Measurements from ENCODE around the gene CACNA1B. TPM values are rescaled to one million over a fixed set of nuclear protein-coding genes. Genes with fewer than 3 reads are reported as not detected.
"Not testable (repeated sequence)": the region's sequence is repeated elsewhere in the genome, so short reads cannot be mapped to it uniquely, and the experiment has no call there.

CACNA1B gene
- total RNA-seq, 1 experiment from 2014 or later, result not detected

DNA sequence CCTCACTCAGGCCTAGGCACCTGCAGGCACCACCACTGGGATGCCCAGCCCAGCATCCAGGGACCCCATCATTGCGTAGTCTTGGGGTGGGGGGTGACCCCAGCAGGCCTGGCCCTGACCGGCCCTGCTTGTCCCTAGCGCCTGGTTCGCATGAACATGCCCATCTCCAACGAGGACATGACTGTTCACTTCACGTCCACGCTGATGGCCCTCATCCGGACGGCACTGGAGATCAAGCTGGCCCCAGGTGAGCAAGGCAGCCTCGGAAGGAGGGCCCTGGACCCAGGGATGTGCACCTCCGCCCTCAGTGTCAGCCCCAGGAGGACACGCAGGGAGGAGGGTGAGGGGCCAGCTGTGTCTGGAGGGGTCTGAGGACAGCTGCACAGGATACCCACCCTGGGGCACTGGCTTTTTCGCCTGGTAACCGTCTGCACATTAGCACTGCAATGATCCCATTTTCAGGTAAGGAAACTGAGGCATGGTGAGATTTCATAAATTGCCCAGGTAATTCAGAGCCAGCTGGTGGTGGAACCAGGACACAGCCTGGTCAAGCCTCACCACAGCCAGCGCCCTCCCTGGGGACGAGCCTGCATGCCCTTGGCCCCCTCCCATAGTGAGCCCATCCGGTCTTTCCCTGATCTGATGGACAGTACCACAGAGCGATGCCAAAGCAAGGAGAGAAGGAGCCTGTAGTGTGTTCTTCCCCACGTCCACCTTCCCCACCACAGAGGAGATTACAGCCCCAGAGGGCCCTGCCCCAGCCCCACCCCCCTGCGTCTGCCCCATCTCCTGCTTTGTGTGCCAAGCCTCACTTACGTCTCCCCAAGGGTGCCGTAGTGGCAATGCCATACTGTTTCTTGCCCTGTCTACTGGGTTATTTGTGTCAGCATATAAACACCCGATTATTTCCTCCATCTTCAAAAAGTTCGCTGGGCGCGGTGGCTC lies 228.3 kb downstream of the CACNA1B start:
- no peak for DNase-seq (ENCODE audit: extremely low read depth, low read depth)

GRCh38 chr9:138107039-138107438 lies 229.5 kb downstream of the CACNA1B start:
- DNase-seq (ENCODE audit: extremely low read depth, low read depth), result not testable (repeated sequence)

- no peak for DNase-seq (ENCODE audit: extremely low read depth, low read depth)
Measured at GRCh38 chr9:138111607-138112006, 234.0 kb downstream of the CACNA1B start.

GRCh38 chr9:138112090-138112748 lies 234.6 kb downstream of the CACNA1B start:
- DNase-seq (ENCODE audit: extremely low read depth, low read depth), result no peak

GRCh38 chr9:138112791-138113600 lies 235.4 kb downstream of the CACNA1B start:
- no peak for DNase-seq (ENCODE audit: extremely low read depth, low read depth)

GRCh38 chr9:138113701-138114325 lies 236.2 kb downstream of the CACNA1B start:
- not testable (repeated sequence) for DNase-seq (ENCODE audit: extremely low read depth, low read depth)

- DNase-seq (ENCODE audit: extremely low read depth, low read depth), result no peak
Measured at GRCh38 chr9:138114501-138115245, 237.1 kb downstream of the CACNA1B start.

- DNase-seq (ENCODE audit: extremely low read depth, low read depth), result no peak
Measured at GRCh38 chr9:138115506-138115905, 237.9 kb downstream of the CACNA1B start.

DNA sequence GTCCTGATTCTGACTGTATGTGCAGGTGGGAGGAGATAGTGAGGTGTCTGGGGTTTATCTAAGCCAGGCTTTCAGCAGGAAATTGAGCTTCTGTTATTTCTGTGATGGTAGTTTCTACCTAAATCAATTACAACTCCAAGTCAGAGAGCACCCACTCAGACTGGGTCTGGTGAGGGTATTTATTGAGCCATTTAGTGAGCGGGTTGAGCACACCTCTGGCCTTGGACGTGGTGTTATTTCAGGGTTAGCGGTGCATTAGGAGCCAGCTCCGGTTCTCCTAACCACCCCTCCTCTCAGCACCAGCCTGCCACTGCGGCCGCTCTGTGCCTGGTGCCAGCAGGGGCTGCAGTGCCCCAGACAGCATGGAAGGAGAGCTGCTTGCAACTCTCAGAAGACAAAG lies 238.9 kb downstream of the CACNA1B start:
- no peak for DNase-seq (ENCODE audit: extremely low read depth, low read depth)

DNA sequence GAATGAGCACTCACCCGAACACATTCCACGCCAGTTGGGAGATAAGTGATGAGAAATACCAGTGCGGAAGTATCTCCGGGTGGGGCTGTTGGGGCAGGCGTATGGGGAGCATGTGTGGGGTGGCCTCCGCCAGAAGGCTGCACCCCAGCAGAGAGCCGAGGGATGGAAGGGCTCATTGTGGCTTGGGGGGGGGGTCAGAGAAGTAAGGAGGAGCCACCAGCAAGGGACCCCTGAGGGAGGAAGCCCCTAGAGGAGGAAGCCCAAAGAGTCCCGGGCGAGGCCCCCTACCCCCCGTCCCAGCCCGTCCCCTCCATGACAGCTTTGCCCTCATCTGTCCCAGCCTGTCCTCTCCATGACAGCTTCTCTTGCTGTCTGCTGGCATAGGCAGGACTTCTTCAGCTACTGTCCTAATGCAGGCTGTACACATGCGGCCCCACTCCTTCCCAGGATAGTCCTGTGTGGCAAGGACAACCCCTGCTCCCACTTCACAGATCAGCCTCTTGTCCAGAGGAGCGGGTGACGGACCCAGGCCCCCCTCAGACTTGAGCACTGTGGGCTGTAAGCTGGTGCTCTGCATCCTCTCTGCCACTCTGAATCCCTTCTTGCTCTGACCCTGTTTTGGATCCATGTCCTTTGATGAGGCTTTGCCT lies 239.6 kb downstream of the CACNA1B start:
- no peak for DNase-seq (ENCODE audit: extremely low read depth, low read depth)

GRCh38 chr9:138117836-138118235 lies 240.3 kb downstream of the CACNA1B start:
- DNase-seq (ENCODE audit: extremely low read depth, low read depth), result no peak

DNA sequence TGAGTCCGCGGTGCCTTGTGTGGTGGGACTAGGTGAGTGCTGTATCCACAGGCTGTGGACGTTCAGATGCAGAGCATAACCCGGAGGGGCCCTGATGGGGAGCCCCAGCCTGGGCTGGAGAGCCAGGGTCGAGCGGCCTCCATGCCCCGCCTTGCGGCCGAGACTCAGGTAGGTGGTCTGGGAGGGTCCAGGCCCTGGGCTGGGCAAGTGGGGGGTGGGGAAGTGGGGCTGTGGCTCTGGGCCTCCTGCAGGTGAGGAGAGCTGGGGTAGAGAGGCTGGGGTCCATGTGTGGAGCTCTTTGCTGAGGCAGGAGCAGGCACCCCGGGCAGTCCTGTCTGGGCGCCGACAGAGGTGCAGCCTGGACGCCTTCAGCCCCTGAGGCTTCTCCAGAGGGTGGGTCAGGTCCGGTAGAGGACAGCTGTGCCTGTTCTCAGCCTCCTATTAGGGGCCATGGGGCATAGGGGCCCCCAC lies 241.1 kb downstream of the CACNA1B start:
- DNase-seq (ENCODE audit: extremely low read depth, low read depth), result no peak

DNA sequence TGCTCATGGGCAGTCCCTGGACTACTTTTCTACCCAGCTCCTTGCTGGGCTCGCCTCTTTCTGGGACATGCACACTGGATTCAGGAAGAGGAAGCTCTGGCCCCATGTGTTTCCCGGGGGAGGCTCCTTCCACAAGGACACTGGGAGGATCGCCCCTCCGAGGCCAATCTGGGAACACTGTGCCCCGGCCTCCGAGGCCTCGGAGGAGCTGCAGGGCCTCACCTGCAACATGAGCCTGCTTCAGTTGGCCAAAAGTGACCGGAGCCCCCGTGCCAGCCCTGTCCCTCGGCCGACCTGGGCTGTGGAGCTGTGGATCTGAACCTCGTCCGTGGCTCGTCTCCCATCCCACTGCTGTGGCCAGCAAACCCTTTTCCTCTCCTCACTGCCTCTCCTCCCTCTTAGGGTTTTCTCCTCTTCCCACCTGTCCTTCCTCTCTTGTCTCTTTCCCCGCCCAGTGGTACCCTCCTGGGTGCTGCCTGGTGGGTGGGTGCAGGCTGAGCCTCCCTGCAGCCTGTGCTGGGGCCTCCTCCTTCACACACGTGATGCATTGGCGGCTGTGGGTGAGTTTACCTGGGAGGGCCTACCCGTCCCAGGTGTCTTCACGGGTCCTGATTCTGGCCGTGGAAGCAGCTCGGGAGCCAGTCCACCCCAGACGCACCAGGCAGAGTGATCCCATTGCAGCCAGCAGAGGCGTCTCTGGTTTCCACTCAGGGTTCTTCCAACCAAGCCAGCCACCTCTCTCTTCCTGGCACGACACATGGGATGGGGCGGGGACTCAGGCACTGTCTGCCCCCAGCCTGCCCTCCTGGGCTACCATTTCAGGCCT lies 241.8 kb downstream of the CACNA1B start:
- no peak for DNase-seq (ENCODE audit: extremely low read depth, low read depth)

DNA sequence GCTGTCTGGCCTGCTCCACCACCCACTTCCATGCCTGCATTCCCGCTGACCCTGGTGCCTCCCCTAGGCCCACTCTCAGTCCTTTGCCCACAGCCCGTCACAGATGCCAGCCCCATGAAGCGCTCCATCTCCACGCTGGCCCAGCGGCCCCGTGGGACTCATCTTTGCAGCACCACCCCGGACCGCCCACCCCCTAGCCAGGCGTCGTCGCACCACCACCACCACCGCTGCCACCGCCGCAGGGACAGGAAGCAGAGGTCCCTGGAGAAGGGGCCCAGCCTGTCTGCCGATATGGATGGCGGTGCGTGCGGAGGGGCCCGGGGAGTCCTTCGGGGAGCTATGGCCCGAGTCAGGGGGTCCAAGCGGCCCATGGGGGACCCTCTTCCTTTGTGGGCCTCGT lies 242.5 kb downstream of the CACNA1B start:
- no peak for DNase-seq (ENCODE audit: extremely low read depth, low read depth)

DNA sequence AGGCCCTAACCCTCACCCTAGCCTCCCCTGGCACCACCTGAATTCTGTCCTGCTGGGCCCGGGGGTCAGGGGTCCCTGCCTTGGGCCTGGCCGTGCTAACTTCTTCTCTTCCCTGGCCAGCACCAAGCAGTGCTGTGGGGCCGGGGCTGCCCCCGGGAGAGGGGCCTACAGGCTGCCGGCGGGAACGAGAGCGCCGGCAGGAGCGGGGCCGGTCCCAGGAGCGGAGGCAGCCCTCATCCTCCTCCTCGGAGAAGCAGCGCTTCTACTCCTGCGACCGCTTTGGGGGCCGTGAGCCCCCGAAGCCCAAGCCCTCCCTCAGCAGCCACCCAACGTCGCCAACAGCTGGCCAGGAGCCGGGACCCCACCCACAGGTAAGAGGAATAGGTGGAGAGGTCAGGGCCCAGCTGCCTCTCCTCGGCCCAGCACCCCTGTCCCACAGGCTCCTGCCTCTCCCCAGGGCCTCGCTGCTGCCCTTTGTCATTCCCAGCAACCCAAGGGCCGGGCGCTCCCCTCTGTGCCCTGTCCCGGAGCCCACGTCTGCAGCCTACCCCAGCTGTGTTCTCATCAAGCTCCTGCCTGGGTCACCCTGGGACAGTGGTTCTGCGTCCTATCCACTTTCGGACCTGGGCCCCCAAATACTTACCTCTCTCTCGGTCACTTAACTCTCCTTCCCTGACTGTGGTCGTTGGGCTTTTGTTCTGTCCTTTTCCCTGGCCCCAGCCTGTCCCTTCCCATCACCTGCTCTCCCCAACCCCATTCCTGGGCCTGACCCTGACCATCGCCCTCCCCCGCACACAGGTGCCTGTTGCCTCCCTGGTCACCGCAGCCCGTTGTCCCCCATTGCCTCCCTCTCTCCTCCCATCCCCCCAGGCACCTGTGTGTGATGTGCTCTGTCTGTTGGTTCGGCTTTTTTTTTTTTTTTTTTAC lies 243.2 kb downstream of the CACNA1B start:
- DNase-seq (ENCODE audit: extremely low read depth, low read depth), result no peak

DNA sequence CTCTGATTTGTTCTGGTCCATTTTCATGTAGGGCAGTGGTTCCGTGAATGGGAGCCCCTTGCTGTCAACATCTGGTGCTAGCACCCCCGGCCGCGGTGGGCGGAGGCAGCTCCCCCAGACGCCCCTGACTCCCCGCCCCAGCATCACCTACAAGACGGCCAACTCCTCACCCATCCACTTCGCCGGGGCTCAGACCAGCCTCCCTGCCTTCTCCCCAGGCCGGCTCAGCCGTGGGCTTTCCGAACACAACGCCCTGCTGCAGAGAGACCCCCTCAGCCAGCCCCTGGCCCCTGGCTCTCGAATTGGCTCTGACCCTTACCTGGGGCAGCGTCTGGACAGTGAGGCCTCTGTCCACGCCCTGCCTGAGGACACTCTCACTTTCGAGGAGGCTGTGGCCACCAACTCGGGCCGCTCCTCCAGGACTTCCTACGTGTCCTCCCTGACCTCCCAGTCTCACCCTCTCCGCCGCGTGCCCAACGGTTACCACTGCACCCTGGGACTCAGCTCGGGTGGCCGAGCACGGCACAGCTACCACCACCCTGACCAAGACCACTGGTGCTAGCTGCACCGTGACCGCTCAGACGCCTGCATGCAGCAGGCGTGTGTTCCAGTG lies 244.0 kb downstream of the CACNA1B start:
- DNase-seq (ENCODE audit: extremely low read depth, low read depth), result no peak

GRCh38 chr9:138122201-138122600 lies 244.6 kb downstream of the CACNA1B start:
- no peak for DNase-seq (ENCODE audit: extremely low read depth, low read depth)
